NCI-H2171 treated with DMSO at 0.1 percent for 48 hours (cell line): Measurements from ENCODE around the gene CD200R1.

ENCODE experiments used
- DNase-seq: peaks from one replicate; lab custom pipeline; 2025; lab: John Stamatoyannopoulos, UW

The CD200R1 gene

DNA sequence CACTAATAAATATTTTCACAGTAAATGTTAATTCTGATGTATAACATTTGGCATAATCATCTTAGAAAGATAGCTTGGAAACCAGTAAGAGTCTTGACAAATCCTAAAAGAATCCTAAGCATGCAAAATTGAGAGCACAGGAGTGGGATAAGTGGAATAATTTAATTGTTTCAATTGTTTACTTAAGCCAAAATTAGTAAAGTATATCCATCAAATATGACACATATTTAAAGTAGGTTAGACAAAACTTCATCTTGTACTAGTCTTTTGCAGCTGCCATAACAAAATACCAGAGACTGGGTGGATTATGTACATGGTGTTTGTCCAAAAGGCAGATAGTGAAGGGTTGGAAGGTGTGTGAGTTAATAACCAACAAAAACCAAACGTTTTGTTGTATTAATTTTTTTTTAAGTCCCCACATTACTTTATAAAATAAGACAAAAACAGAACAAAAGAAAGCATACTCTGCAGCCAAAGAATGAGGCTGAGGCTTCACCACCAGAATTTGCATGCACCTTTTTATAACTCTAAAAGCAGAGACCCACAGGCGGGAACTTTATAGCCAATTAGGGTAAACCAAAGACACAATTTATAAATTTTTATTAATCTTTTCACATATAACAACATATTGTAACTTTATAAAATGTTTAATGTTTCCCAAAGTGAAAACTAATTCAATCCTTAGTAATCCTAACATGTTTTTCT, 86.4 kb downstream of the CD200R1 start:
- no peak for DNase-seq

GRCh38 chr3:112884678-112885290, 90.1 kb downstream of the CD200R1 start:
- no peak for DNase-seq

- DNase-seq: no peak
These were observed 93.0 kb downstream of the CD200R1 start for GRCh38 chr3:112881891-112882290.

DNA sequence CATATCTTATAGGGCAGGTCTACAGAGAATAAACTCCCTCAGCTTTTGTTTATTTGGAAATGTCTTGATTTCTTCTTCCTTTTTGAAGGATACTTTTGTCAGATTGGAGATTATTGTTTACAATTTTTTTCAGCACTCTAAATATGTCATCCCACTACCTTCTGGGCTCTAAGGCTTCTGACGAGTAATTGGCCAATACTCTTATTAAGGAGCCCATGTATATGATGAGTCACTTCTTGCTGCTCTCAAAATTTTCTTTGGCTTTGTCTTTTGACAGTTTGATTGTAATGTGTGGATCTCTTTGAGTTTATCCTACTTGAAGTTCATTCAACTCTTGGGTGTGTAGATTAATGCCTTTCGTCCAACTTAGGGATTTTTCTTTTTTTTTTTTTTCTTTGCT, 99.3 kb downstream of the CD200R1 start:
- no peak for DNase-seq

DNA sequence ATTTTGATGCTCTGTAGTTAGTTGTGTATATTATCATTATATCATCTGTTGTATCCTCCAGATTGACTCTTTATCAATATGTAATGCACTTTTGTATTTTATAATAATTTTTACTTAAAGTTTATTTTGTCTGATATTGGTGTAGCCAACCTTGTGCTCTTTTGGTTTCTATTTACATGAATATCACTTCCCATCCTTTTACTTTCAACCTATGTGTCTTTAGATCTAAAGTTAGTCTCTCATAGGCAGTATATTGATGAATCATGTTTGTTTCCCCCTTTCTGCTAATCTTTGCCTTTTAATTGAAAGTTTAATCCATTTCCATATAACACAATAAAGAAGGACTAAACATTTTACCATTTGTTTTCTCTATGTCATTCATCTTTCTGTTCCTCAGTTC, 100.2 kb downstream of the CD200R1 start:
- DNase-seq: no peak

GRCh38 chr3:112873632-112874031, 101.3 kb downstream of the CD200R1 start:
- no peak for DNase-seq

- DNase-seq: no peak
These were observed 103.2 kb downstream of the CD200R1 start for GRCh38 chr3:112871735-112872134.
